PC-9 (cell line): ENCODE measurements around the gene LPIN3. TPM values are rescaled to one million over a fixed set of nuclear protein-coding genes. Genes with fewer than 3 reads are reported as not detected.

Source experiments
- BruUV-seq: library from RNA; stranded (reverse); fragments of 400-500 nt; replicated peaks from 2 replicates; lab custom pipeline; 2021; lab: Mats Ljungman, UMichigan
- CTCF ChIA-PET: fragments of 300-600 bp; sonication (Branson Sonifier 250); formaldehyde crosslinking; loops from one replicate; lab custom pipeline; 2022; ENCODE audit warnings: antibody characterized with exemption; lab: Charles Lee
- POLR2A ChIA-PET: fragments of 300-600 bp; sonication (Branson Sonifier 250); formaldehyde crosslinking; loops from one replicate; lab custom pipeline; 2022; ENCODE audit warnings: antibody characterized with exemption; ENCODE audit not compliant: unreplicated experiment; lab: Charles Lee
- DNase-seq, 2 experiments: peaks; one replicate each; pipeline versions ENCODE4 v3.0.0 to v3.0.0-alpha.2; 2015 to 2022; ENCODE audit warnings: mixed read lengths in 1 of 2
- H2AFZ ChIP-seq: fragments of 200-600 bp; sonication (generic); 2 replicates; pipeline ENCODE4 v1.8.1; 2017; ENCODE audit warnings: antibody characterized with exemption
- H3F3A ChIP-seq: fragments of 200-600 bp; sonication (generic); 2 replicates; pipeline ENCODE4 v1.8.1; 2017; ENCODE audit warnings: antibody characterized with exemption, mild to moderate bottlenecking, low read depth; ENCODE audit not compliant: insufficient read depth
- H3K27ac ChIP-seq: fragments of 200-600 bp; sonication (generic); 2 replicates; pipeline ENCODE4 v1.6.1; 2016; ENCODE audit warnings: mixed run types
- H3K27me3 ChIP-seq: fragments of 200-600 bp; sonication (generic); 2 replicates; pipeline ENCODE4 v1.6.1; 2016; ENCODE audit warnings: low read depth, mixed run types; ENCODE audit not compliant: insufficient read depth
- H3K36me3 ChIP-seq: fragments of 200-600 bp; sonication (generic); 2 replicates; pipeline ENCODE4 v1.6.1; 2016; ENCODE audit warnings: low read depth, mixed run types
- H3K4me1 ChIP-seq: fragments of 200-600 bp; sonication (generic); replicated peaks from 2 replicates; pipeline ENCODE4 v1.6.1; 2016; ENCODE audit warnings: mixed run types; ENCODE audit not compliant: insufficient read depth
- H3K4me2 ChIP-seq: fragments of 200-600 bp; sonication (generic); 2 replicates; pipeline ENCODE4 v1.6.1; 2017; ENCODE audit warnings: mixed run types
- H3K4me3 ChIP-seq: fragments of 200-600 bp; sonication (generic); 2 replicates; pipeline ENCODE4 v1.6.1; 2016; ENCODE audit warnings: mixed run types
- H3K79me2 ChIP-seq: fragments of 200-600 bp; sonication (generic); 2 replicates; pipeline ENCODE4 v1.6.1; 2017; ENCODE audit warnings: low read depth, mixed run types
- H3K9me2 ChIP-seq: fragments of 200-600 bp; sonication (generic); 2 replicates; pipeline ENCODE4 v1.8.1; 2017; ENCODE audit warnings: mild to moderate bottlenecking; ENCODE audit not compliant: insufficient read depth
- H3K9me3 ChIP-seq: fragments of 200-600 bp; sonication (generic); 2 replicates; pipeline ENCODE4 v1.8.1; 2016; ENCODE audit warnings: low read depth; ENCODE audit not compliant: insufficient read depth
- H4K20me1 ChIP-seq: fragments of 200-600 bp; sonication (generic); 2 replicates; pipeline ENCODE4 v1.8.1; 2017; ENCODE audit not compliant: insufficient read depth
- CTCF ChIP-seq: fragments of 200-600 bp; sonication (generic); conservative IDR thresholded peaks from 2 replicates; pipeline ENCODE4 v1.6.1; 2017; ENCODE audit warnings: mixed run types, antibody characterized with exemption, mild to moderate bottlenecking, moderate library complexity
- EZH2 ChIP-seq: fragments of 200-600 bp; sonication (generic); IDR thresholded peaks from 2 replicates; pipeline ENCODE4 v1.8.0; 2017; ENCODE audit warnings: antibody characterized with exemption, low read depth
- intact Hi-C: fragments of 100-400 bp; cut with micrococcal nuclease; formaldehyde crosslinking; loops from one replicate; pipeline ENCODE4 v1.10.0; 2022; ENCODE audit not compliant: unreplicated experiment
- total RNA-seq: library from RNA; stranded (reverse); gene quantifications from 2 replicates; pipeline ENCODE4 v1.2.3, GENCODE V29; 2021

The LPIN3 gene
- total RNA-seq, 1 experiment from 2014 or later, result 12.1 TPM

GRCh38 chr20:41344477-41344876, 3.9 kb downstream of the LPIN3 start:
- intact Hi-C loops, result loop anchor here (5.0 kb wide), 1 partner anchor 1843 kb away; the partner anchor contains the start of gene PTPRT
- H3K27ac ChIP-seq, result no peak overlapping the region
- no peaks in the 10 kb centered on the region for H3K9me3 ChIP-seq
- no peak overlapping the region for H3K4me3 ChIP-seq
- POLR2A ChIA-PET, result interaction anchor here (0.6 kb wide), 1 partner anchor 191 kb away, joined by 3 read pairs; no protein-coding TSS in a partner anchor
- no peak overlapping the region for H3K4me2 ChIP-seq
- TF ChIP-seq CTCF, result no peak
- TF ChIP-seq EZH2, result no peak
- no peak overlapping the region for H2AFZ ChIP-seq
- H3K79me2 ChIP-seq, result peaks cover 5% of the 10 kb centered on the region; the same call in 1 of the 2 replicates
- peaks cover 10% of the 10 kb centered on the region for H3K4me1 ChIP-seq
- no peaks in the 10 kb centered on the region for H4K20me1 ChIP-seq
- no peaks in the 10 kb centered on the region for H3K27me3 ChIP-seq
- H3K36me3 ChIP-seq, result no peaks in the 10 kb centered on the region
- no peaks in the 10 kb centered on the region for H3K9me2 ChIP-seq
- CTCF ChIA-PET, result interaction anchor here (0.6 kb wide), 1 partner anchor 80 kb away, joined by 19 read pairs; no protein-coding TSS in a partner anchor
- H3F3A ChIP-seq, result peaks cover 3% of the 10 kb centered on the region; the same call in 1 of the 2 replicates
- BruUV-seq, result no TSS peak
- peak in 1 of 2 experiments; percentile 34 for DNase-seq

- intact Hi-C loops, result loop anchor here (5.0 kb wide), 1 partner anchor 1842 kb away; the partner anchor contains the start of gene PTPRT
Measured at GRCh38 chr20:41344938-41345728, 4.5 kb downstream of the LPIN3 start.

GRCh38 chr20:41345729-41346067, 5.1 kb downstream of the LPIN3 start:
- intact Hi-C loops, result no loop called here
- H3K4me2 ChIP-seq, result no peak overlapping the region
- no peak overlapping the region for H3K27ac ChIP-seq
- ChIA-PET CTCF (no interaction called here), POLR2A (no interaction called here)
- TF ChIP-seq EZH2 (no peak), CTCF (no peak)
- H3K4me3 ChIP-seq, result no peak overlapping the region
- H3K79me2 ChIP-seq, result peaks cover 5% of the 10 kb centered on the region; the same call in 1 of the 2 replicates
- H3K9me3 ChIP-seq, result no peaks in the 10 kb centered on the region
- H3K4me1 ChIP-seq, result peaks cover 6% of the 10 kb centered on the region; the same call in 1 of the 2 replicates
- H2AFZ ChIP-seq, result no peak overlapping the region
- no peaks in the 10 kb centered on the region for H3K27me3 ChIP-seq
- BruUV-seq, result no TSS peak
- H4K20me1 ChIP-seq, result no peaks in the 10 kb centered on the region
- H3F3A ChIP-seq, result no peaks in the 10 kb centered on the region
- DNase-seq, result no peak
- no peaks in the 10 kb centered on the region for H3K9me2 ChIP-seq
- no peaks in the 10 kb centered on the region for H3K36me3 ChIP-seq

More at GRCh38 chr20:41344938-41345728, 4.5 kb downstream of the LPIN3 start:
- no peak overlapping the region for H2AFZ ChIP-seq
- no peak overlapping the region for H3K4me3 ChIP-seq
- no peaks in the 10 kb centered on the region for H3K9me2 ChIP-seq
- H4K20me1 ChIP-seq, result no peaks in the 10 kb centered on the region
- H3K79me2 ChIP-seq, result peaks cover 5% of the 10 kb centered on the region; the same call in 1 of the 2 replicates
- no TSS peak for BruUV-seq
- peaks cover 2% of the 10 kb centered on the region; the same call in 1 of the 2 replicates for H3F3A ChIP-seq
- no peaks in the 10 kb centered on the region for H3K27me3 ChIP-seq
- H3K4me2 ChIP-seq, result no peak overlapping the region
- peaks cover 6% of the 10 kb centered on the region; the same call in 1 of the 2 replicates for H3K4me1 ChIP-seq
- H3K9me3 ChIP-seq, result no peaks in the 10 kb centered on the region
- POLR2A ChIA-PET, result no interaction called here
- no peak for DNase-seq
- CTCF ChIA-PET, result no interaction called here
- no peak for TF ChIP-seq EZH2
- TF ChIP-seq CTCF, result no peak
- no peak overlapping the region for H3K27ac ChIP-seq
- H3K36me3 ChIP-seq, result no peaks in the 10 kb centered on the region
